UCSD-AML1 (cell line): ENCODE data around the gene ACSS2.
"Not testable (repeated sequence)": the region's sequence is repeated elsewhere in the genome, so short reads cannot be mapped to it uniquely, and the experiment has no call there.

Experiments used
- DNase-seq: peaks from one replicate; lab custom pipeline; 2025; ENCODE audit not compliant: unreplicated experiment; lab: John Stamatoyannopoulos, UW

Gene ACSS2

GRCh38 chr20:34874094-34874654 is 2.2 kb upstream of the ACSS2 start:
- DNase-seq = peak; percentile 69

GRCh38 chr20:34875642-34876405 is 588 bp upstream of the ACSS2 start:
- no peak for DNase-seq

DNA sequence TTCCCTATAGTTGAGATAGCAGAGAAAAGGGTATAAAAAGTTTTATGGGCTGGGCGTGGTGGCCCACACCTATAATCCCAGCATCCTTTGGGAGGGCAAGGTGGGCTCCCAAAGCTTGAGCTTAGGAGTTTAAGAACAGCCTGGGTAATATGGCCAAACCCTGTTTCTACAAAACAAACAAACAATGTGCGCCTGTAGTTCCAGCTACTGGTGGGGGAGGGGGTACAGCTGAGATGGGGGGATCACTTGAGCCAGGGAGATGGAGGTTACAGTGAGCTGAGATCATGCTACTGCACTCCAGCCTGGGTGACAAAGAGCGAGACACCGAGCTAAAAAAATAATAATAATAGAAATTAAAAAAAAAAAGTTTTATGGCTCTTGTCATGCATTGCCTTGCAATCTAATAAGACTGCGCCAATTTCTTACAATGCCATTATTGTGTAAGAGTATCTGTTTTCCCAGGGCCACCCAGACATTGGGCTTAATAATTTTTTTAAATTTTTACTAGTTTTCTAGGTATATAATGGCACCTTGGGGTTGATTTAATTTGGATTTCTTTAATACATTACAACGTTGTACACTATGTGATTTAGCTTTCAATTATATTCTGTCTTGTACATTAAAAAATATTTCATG is 3.9 kb downstream of the ACSS2 start:
- DNase-seq = no peak

DNA sequence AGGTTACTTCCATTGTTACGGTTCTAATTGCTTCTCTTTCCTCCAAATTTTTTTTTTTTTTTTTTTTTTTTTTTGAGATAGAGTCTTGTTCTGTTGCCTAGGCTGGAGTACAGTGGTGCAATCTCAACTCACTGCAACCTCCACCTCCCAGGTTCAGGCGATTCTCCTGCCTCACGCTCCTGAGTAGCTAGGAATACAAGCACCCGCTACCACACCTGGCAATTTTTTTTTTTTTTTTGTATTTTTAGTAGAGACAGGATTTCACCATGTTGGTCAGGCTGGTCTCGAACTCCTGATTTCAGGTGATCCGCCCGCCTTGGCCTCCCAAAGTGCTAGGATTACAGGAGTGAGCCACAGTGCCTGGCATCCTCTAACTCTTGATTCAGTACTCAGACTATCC is 4.6 kb downstream of the ACSS2 start:
- DNase-seq = not testable (repeated sequence)

DNA sequence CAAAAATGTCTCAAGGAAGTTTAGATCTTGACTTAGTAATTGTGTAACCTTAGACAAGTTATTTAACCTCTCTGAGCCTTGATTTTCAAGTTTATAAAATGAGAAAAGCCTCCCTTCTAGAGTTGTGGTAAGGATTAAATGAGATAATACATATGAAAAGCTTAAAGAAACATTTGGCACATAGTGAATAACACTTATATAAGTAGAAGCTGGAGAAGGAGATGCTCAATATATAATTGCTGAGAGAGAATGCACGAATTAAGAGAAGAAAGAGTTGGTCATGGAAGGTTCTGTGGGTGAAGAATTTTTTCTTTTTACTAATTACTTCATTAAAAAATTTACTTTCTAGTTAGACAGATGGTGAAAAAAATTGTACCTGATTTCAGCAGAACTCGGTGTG is 5.3 kb downstream of the ACSS2 start:
- no peak for DNase-seq

GRCh38 chr20:34883087-34883688 is 6.8 kb downstream of the ACSS2 start:
- no peak for DNase-seq

- DNase-seq = no peak
These were observed 7.4 kb downstream of the ACSS2 start for GRCh38 chr20:34883809-34884208.

DNA sequence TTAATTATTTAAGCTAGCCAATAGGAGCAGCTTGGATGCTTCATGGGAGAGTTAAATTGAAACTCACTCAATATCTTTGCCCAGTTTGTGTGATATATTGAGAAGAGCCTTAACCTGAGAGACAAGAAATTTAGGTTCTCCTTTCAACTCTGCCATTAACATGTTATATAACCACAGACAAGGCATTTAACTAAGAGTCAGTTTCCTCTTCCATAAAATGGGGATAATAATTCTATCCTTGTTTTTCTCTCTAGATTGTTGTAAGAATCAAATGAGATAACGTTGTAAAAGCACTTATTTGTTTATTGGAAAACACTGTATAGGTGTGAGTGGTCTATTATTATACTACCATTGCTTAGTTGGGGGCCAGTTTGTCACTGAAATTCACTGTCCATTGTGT is 7.8 kb downstream of the ACSS2 start:
- no peak for DNase-seq

- no peak for DNase-seq
These were observed 9.7 kb downstream of the ACSS2 start for GRCh38 chr20:34886122-34886521.

- no peak for DNase-seq
These were observed 10.6 kb downstream of the ACSS2 start for GRCh38 chr20:34887023-34887422.

GRCh38 chr20:34888468-34888867 is 12.1 kb downstream of the ACSS2 start:
- no peak for DNase-seq

DNA sequence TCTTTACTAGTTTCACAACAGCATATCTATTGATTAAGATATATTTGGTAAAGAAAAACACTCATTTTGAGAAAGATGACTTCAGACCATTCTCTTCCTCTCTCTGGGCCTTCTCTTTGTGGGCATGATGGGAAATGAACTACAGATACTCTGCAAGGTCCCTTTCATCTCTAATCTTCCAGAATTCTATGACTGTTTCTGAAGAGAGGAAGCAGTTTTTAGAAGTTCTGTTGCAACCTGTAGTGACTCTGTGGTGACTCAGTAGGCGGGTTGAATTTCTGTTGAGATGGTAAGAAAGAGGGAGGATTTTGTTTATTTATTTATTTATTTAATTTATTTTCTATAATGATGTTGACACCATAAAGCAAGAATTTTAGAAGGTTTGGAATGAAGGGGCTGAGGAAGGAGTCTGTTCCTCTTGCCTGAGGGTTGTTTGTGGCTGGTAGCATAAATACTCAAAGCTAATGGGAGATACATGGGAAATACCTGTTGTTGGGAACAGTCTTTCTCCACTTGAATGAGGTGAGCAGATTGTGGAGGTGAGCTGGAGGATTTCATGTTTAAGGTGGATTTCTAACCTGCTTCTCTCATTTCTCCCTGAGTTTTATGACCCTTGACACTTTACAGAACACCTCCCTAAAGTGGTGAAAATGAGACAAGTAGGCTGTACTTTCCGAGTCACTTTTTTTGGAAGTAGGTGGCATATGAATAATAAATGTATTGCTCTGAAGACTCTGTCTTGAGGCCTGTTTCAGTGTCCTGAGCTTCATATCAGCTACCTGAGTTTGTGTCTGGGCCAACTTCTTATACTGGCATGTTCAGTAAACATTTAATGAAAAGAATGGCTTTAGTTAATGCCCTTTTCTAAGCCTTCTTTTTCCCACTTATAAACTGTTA is 15.0 kb downstream of the ACSS2 start:
- DNase-seq = no peak

DNA sequence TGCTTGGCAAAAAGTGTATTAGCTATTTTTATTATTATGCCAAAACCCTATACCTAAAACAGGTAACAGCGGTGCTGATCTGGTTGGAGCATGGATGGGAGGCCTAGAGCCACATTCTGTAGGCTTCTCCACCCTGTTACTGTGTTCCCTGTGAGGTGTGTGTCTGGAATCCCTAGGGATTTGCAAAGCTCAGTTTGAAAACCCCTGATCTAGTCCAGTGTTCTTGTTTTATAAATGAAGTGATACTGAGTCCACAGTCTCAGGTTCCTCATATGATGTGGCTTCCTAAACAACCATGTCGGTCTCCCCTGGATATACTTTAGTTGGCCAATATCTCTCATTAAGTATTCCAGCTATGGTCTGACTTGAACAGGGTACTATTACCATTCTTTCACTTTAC is 16.3 kb downstream of the ACSS2 start:
- DNase-seq = no peak

DNA sequence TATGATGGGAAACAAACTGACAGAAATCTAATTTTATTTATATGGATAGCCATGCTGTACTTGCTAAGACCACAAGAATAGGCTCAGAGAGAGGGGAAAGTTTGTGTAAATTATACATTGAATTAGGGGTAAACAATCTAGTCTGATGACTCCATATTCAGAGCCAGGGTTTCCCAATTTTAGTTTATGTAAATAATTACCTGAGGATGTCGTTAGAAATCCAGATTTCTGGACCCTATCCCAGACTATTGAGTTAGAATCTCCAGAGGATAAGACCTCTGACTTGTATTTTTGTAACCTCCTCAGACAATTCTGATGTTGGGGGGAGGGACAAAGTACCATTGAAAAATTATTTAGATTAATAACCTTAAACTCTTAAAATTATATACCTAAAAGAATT is 18.3 kb downstream of the ACSS2 start:
- DNase-seq = no peak

DNA sequence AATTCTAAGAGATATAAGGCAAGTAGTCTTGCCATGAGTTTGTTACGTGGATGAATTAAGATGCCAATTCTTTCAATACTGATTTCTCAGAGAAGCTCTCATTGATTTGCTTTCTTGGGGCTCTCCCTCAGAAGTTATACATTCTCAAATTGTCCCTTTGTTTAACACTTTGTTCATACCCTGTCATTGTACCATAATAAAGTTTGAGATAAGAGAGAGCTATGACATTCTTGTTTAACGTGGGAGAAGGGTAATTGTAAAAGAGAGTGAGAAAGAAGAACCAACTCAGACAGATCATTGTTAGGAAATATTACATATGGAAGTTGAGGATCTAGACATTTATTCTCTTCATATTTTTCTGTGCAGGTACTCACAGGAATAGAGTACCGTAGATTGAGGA is 19.1 kb downstream of the ACSS2 start:
- no peak for DNase-seq

DNA sequence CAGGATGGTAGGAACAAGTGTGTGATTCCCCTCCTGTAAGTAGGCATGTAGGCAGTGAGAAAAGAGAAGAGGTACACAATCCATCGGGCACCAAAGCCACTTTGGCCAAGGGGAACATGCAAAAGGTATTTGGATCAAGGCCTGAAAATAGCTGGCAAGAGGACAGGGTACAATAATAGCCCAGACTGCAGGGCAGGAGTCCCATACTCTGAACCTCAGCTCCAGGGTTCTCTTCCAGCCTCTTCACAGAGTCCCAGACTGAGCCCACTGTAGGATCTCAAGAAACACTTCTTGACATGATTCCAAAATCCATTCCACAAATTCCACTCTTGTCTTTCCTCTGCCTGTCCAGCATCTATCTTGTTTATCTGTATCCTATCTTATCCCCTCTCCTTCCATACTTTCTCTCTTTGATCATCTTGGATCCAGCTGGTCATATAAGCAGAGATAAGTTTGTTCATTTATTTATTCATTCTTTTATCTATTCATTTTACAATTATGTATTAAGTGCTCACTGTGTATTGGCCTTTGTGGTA is 19.7 kb downstream of the ACSS2 start:
- no peak for DNase-seq

GRCh38 chr20:34898129-34898528 is 21.7 kb downstream of the ACSS2 start:
- not testable (repeated sequence) for DNase-seq

DNA sequence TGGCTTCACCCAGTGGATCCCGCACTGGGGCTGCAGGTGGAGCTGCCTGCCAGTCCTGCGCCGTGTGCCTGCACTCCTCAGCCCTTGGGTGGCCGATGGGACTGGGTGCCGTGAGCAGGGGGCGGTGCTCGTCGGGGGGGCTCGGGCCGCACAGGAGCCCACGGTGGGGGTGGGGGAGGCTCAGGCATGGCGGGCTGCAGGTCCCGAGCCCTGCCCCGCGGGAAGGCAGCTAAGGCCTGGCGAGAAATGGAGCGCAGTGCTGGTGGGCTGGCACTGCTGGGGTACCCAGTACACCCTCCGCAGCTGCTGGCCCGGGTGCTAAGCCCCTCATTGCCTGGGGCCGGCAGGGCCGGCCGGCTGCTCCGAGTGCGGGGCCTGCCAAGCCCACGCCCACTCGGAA is 22.3 kb downstream of the ACSS2 start:
- not testable (repeated sequence) for DNase-seq

- DNase-seq = no peak
These were observed 27.8 kb downstream of the ACSS2 start for GRCh38 chr20:34904202-34904621.

- peak; percentile 47 for DNase-seq
These were observed 31.4 kb downstream of the ACSS2 start for GRCh38 chr20:34907616-34908469.
